Measurements from ENCODE around the gene SIDT1.

GRCh38 chr3:113615976-113616375 is 83.6 kb downstream of the SIDT1 start:
- TF ChIP-seq POLR2A (IDR thresholded peaks at IDR 0.05) (no peak), EP300 (IDR thresholded peaks at IDR 0.05) (no peak)
- TF ChIP-seq, protein P1, sequence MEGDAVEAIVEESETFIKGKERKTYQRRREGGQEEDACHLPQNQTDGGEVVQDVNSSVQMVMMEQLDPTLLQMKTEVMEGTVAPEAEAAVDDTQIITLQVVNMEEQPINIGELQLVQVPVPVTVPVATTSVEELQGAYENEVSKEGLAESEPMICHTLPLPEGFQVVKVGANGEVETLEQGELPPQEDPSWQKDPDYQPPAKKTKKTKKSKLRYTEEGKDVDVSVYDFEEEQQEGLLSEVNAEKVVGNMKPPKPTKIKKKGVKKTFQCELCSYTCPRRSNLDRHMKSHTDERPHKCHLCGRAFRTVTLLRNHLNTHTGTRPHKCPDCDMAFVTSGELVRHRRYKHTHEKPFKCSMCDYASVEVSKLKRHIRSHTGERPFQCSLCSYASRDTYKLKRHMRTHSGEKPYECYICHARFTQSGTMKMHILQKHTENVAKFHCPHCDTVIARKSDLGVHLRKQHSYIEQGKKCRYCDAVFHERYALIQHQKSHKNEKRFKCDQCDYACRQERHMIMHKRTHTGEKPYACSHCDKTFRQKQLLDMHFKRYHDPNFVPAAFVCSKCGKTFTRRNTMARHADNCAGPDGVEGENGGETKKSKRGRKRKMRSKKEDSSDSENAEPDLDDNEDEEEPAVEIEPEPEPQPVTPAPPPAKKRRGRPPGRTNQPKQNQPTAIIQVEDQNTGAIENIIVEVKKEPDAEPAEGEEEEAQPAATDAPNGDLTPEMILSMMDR (IDR thresholded peaks at IDR 0.05): no peak

All from stomach (tissue), 4 donors.